OCI-LY7 (cell line): ENCODE results near the gene RLF. TPM values are rescaled to one million over a fixed set of nuclear protein-coding genes. Genes with fewer than 3 reads are reported as not detected.

Experiments
- BruUV-seq: library from RNA; stranded (reverse); fragments of 400-500 nt; replicated peaks from 2 replicates; lab custom pipeline; 2021; lab: Mats Ljungman, UMichigan
- CTCF ChIA-PET: fragments of 300-600 bp; sonication (Branson Sonifier 250); formaldehyde crosslinking; loops from one replicate; lab custom pipeline; 2022; ENCODE audit warnings: antibody characterized with exemption; ENCODE audit not compliant: unreplicated experiment; lab: Charles Lee
- POLR2A ChIA-PET: fragments of 300-600 bp; sonication (Branson Sonifier 250); formaldehyde crosslinking; loops from one replicate; lab custom pipeline; 2022; ENCODE audit warnings: antibody characterized with exemption; lab: Charles Lee
- DNase-seq: peaks from one replicate; pipeline ENCODE4 v3.0.0-alpha.2; 2015; ENCODE audit warnings: low spot score
- H2AFZ ChIP-seq: fragments of 200-600 bp; sonication (generic), shearing (Covaris generic); 2 replicates; pipeline ENCODE4 v1.6.1; 2014; ENCODE audit warnings: mild to moderate bottlenecking, antibody characterized with exemption, low read length, moderate library complexity
- H3K27ac ChIP-seq: fragments of 200-600 bp; sonication (generic); 2 replicates; pipeline ENCODE4 v1.5.1; 2014; ENCODE audit warnings: mixed run types, low read depth, mild to moderate bottlenecking, moderate library complexity, low read length, inconsistent platforms; ENCODE audit not compliant: poor library complexity, severe bottlenecking
- H3K36me3 ChIP-seq: fragments of 200-600 bp; sonication (generic); 2 replicates; pipeline ENCODE4 v1.6.1; 2014; ENCODE audit warnings: mild to moderate bottlenecking, antibody characterized with exemption, low read length, moderate library complexity, mixed read lengths; ENCODE audit not compliant: insufficient read depth
- H3K4me1 ChIP-seq: fragments of 200-600 bp; sonication (generic); 2 replicates; pipeline ENCODE4 v1.5.1; 2014; ENCODE audit warnings: mild to moderate bottlenecking, low read length; ENCODE audit not compliant: insufficient read depth, poor library complexity, severe bottlenecking
- H3K4me2 ChIP-seq: fragments of 200-600 bp; sonication (generic); 2 replicates; pipeline ENCODE4 v1.6.1; 2014; ENCODE audit warnings: mild to moderate bottlenecking, low read length
- H3K4me3 ChIP-seq: fragments of 200-600 bp; sonication (generic); 2 replicates; pipeline ENCODE4 v1.5.1; 2014; ENCODE audit warnings: mild to moderate bottlenecking, low read depth, low read length; ENCODE audit not compliant: poor library complexity, severe bottlenecking
- H3K79me2 ChIP-seq: fragments of 200-600 bp; sonication (generic); 2 replicates; pipeline ENCODE4 v1.6.1; 2016; ENCODE audit warnings: low read depth, mild to moderate bottlenecking, low read length, moderate library complexity, mixed read lengths; ENCODE audit not compliant: insufficient read depth
- H3K9me2 ChIP-seq: fragments of 200-600 bp; sonication (generic); 2 replicates; pipeline ENCODE4 v1.6.1; 2016; ENCODE audit warnings: mild to moderate bottlenecking, low read length, mixed read lengths; ENCODE audit not compliant: insufficient read depth
- H3K9me3 ChIP-seq: fragments of 200-600 bp; sonication (generic); 2 replicates; pipeline ENCODE4 v1.6.1; 2014; ENCODE audit warnings: mild to moderate bottlenecking, mixed run types, low read length, mixed read lengths
- H4K20me1 ChIP-seq: fragments of 200-600 bp; sonication (generic); 2 replicates; pipeline ENCODE4 v1.6.1; 2014; ENCODE audit warnings: mild to moderate bottlenecking, antibody characterized with exemption, low read length, moderate library complexity, mixed read lengths; ENCODE audit not compliant: insufficient read depth
- CTCF ChIP-seq: fragments of 200-600 bp; sonication (generic); conservative IDR thresholded peaks from 2 replicates; pipeline ENCODE4 v1.5.1; 2014; ENCODE audit warnings: mild to moderate bottlenecking, antibody characterized with exemption, low read length, moderate library complexity, mixed read lengths
- EZH2phosphoT487 ChIP-seq: fragments of 200-600 bp; sonication (generic); IDR thresholded peaks from 2 replicates; pipeline ENCODE4 v1.6.1; 2018; ENCODE audit warnings: low read depth, borderline replicate concordance, mild to moderate bottlenecking, mixed run types, antibody characterized with exemption, low read length, moderate library complexity, mixed read lengths
- intact Hi-C: fragments of 100-400 bp; cut with micrococcal nuclease; formaldehyde crosslinking; loops from one replicate; pipeline ENCODE4 v1.10.0; 2022; ENCODE audit not compliant: unreplicated experiment
- total RNA-seq, 2 experiments: library from RNA; depleted of rRNA in 1 of 2; stranded (reverse); fragments of >200 nt in 1 of 2; shearing (Covaris generic) in 1 of 2; gene quantifications; 2 replicates each; pipeline ENCODE4 v1.2.3, GENCODE V29; 2014 to 2022

RLF gene
- total RNA-seq, 2 experiments from 2014 or later = 16.9 to 22.5 TPM

- Histone ChIP-seq H3K4me1 (peaks cover 22% of the 10 kb centered on the region), H3K4me3 (peak within 1 kb of the TSS; percentile 86), H3K9me3 (no peaks in the 10 kb centered on the region), H3K36me3 (peaks cover 36% of the 10 kb centered on the region), H3K79me2 (peaks cover 41% of the 10 kb centered on the region), H3K4me2 (peak within 1 kb of the TSS; percentile 93), H2AFZ (peak within 1 kb of the TSS; percentile 85), H3K27ac (peak within 1 kb of the TSS; percentile 91), H3K9me2 (no peaks in the 10 kb centered on the region), H4K20me1 (no peaks in the 10 kb centered on the region)
- ChIA-PET CTCF (interaction anchor here (0.5 to 1.0 kb wide), 3 partner anchors 42 to 104 kb away, joined by 3 to 5 read pairs (median 4); no protein-coding TSS in a partner anchor), POLR2A (interaction anchor here (0.7 to 1.3 kb wide), 5 partner anchors 24 to 84 kb away, joined by 3 to 5 read pairs (median 4); no protein-coding TSS in a partner anchor)
- intact Hi-C loops = loop anchor here (2.0 kb wide), 3 partner anchors 57 to 105 kb away; partner anchors contain the start of gene RLF
- TF ChIP-seq CTCF (no peak), EZH2phosphoT487 (no peak)
- DNase-seq = peak; percentile 98
- BruUV-seq = no TSS peak
These were observed 96.7 kb downstream of the RLF start, which contains the start of gene ZMPSTE24 for GRCh38 chr1:40257688-40258444. Gene ZMPSTE24, plus strand, starts transcription at chr1:40258236. Its CDS starts 36 bp downstream, at chr1:40258272.

- Histone ChIP-seq H3K79me2 (peaks cover 41% of the 10 kb centered on the region), H3K4me2 (peak overlapping the region; percentile 64), H3K4me1 (peaks cover 22% of the 10 kb centered on the region), H2AFZ (peak overlapping the region; percentile 85), H3K9me2 (no peaks in the 10 kb centered on the region), H3K36me3 (peaks cover 41% of the 10 kb centered on the region), H3K27ac (peak overlapping the region; percentile 53), H4K20me1 (no peaks in the 10 kb centered on the region), H3K9me3 (no peaks in the 10 kb centered on the region), H3K4me3 (peak overlapping the region; percentile 86)
- POLR2A ChIA-PET = interaction anchor here (0.7 to 1.4 kb wide), 3 partner anchors 23 to 107 kb away, joined by 3 to 4 read pairs (median 4); no protein-coding TSS in a partner anchor
- DNase-seq = no peak
- no peak for TF ChIP-seq EZH2phosphoT487
- TF ChIP-seq CTCF = no peak
- TSS peak; percentile 69 for BruUV-seq
- intact Hi-C loops = no loop called here
- CTCF ChIA-PET = no interaction called here
These were observed 97.2 kb downstream of the RLF start for GRCh38 chr1:40258445-40258769.

GRCh38 chr1:40264354-40264781, 103.2 kb downstream of the RLF start:
- H3K79me2 ChIP-seq = peaks cover 17% of the 10 kb centered on the region
- no peak overlapping the region for H3K27ac ChIP-seq
- no peak overlapping the region for H3K4me2 ChIP-seq
- BruUV-seq = no TSS peak
- DNase-seq = no peak
- no peaks in the 10 kb centered on the region for H4K20me1 ChIP-seq
- H2AFZ ChIP-seq = no peak overlapping the region
- intact Hi-C loops = no loop called here
- H3K4me3 ChIP-seq = no peak overlapping the region
- TF ChIP-seq EZH2phosphoT487 = no peak
- no peak for TF ChIP-seq CTCF
- CTCF ChIA-PET = no interaction called here
- peaks cover 91% of the 10 kb centered on the region for H3K36me3 ChIP-seq
- H3K9me3 ChIP-seq = no peaks in the 10 kb centered on the region
- H3K4me1 ChIP-seq = peaks cover 4% of the 10 kb centered on the region
- no peaks in the 10 kb centered on the region for H3K9me2 ChIP-seq
- POLR2A ChIA-PET = no interaction called here
